NCI-H226 (cell line): ENCODE measurements around the gene SPACDR.

Source experiments
- DNase-seq: peaks from one replicate; pipeline ENCODE4 v3.0.0-alpha.2; 2015

SPACDR gene

GRCh38 chr7:100407285-100408180 lies 56.5 kb downstream of the SPACDR start:
- DNase-seq, result peak; percentile 60

- peak; percentile 61 for DNase-seq
These were observed 57.3 kb downstream of the SPACDR start for GRCh38 chr7:100406767-100407166.
